ENCODE measurements around the gene TECPR2.

The TECPR2 gene

DNA sequence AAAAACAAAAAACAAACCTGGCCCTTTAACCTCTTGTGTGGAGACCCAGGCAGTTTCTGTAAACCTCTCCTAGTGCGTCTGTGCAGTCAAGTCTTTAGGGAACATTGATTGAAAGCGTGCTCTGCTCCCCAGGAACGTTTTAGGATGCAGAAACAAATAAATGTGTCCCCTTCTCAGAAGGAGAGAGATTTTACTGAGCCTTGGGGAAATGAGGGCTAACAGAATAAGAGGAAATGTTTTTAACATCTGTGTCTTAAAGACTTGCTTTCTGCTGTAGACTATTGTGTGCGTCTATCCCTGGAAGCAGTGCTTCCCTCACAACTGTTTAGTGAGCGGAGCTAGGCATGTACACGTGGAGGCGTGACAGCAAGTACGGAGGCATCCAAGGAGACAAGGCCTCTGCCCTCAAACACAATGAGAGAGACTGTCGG lies 54.3 kb downstream of the TECPR2 start:
- DNase-seq (ENCODE audit: low read depth), result no peak
- TF ChIP-seq, protein P1, sequence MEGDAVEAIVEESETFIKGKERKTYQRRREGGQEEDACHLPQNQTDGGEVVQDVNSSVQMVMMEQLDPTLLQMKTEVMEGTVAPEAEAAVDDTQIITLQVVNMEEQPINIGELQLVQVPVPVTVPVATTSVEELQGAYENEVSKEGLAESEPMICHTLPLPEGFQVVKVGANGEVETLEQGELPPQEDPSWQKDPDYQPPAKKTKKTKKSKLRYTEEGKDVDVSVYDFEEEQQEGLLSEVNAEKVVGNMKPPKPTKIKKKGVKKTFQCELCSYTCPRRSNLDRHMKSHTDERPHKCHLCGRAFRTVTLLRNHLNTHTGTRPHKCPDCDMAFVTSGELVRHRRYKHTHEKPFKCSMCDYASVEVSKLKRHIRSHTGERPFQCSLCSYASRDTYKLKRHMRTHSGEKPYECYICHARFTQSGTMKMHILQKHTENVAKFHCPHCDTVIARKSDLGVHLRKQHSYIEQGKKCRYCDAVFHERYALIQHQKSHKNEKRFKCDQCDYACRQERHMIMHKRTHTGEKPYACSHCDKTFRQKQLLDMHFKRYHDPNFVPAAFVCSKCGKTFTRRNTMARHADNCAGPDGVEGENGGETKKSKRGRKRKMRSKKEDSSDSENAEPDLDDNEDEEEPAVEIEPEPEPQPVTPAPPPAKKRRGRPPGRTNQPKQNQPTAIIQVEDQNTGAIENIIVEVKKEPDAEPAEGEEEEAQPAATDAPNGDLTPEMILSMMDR (IDR thresholded peaks at IDR 0.05; ENCODE audit: insufficient read depth, low read depth, low read length, missing control alignments), result no peak
- H3K4me3 ChIP-seq (ENCODE audit: low read length), result no peak overlapping the region

GRCh38 chr14:102417646-102418045 lies 54.9 kb downstream of the TECPR2 start:
- H3K4me3 ChIP-seq (ENCODE audit: low read length), result no peak overlapping the region
- no peak for DNase-seq (ENCODE audit: low read depth)
- TF ChIP-seq, protein P1 (IDR thresholded peaks at IDR 0.05; ENCODE audit: insufficient read depth, low read depth, low read length, missing control alignments), result no peak

DNA sequence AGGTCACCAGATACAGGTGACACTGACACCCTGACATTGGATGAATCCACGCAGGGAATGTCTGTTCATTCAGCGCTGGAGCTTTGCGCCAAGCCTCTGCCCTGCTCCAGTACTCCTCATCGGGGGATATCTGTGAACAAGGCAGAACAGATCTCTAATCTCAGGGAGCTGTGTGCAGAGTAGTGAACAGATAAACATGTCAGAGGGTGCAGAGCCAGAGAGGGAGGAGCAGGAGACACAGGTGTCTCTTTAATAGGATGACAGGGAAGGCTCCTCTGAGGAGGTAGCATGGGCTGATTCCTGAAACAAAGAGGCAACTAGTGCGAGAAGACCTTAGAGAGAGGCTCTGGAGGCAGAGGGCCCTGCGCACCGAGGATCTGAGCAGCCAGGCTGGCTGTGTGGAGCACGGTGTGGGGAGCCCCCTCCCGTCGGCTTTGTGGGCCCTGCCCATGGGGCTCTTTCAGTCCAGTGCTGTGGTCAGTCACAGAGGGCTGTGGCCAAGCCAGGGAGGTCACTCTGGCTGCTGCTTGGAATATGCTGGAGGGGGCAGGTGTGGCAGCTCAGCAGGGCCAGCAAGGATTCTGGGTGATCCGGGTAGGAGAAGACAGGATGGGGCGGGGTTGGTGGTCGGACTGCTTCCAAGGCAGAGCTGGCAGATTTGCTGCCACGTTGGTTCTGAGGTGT lies 55.6 kb downstream of the TECPR2 start:
- DNase-seq (ENCODE audit: low read depth), result no peak
- TF ChIP-seq, protein P1 (IDR thresholded peaks at IDR 0.05; ENCODE audit: insufficient read depth, low read depth, low read length, missing control alignments), result no peak
- no peak overlapping the region for H3K4me3 ChIP-seq (ENCODE audit: low read length)

DNA sequence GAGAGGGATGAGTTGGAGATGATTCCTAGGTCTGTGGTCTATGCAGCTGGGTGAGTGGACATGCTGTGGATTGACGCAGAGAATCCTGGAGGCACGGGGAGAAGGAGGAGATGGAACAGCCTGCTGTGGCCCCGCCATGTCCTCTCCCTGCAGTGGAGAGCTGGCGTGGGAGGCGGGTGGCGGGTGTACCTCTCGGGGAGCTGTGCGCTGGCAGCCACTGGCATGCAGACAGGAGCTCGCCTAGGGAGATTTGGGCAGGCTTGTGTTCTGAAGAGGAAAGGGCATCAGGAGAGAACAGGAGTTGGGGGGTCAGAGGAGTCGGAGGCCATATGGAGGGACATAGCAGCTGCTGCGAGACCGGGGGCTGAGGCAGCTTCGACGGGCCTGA lies 56.1 kb downstream of the TECPR2 start:
- H3K4me3 ChIP-seq (ENCODE audit: low read length), result no peak overlapping the region
- DNase-seq (ENCODE audit: low read depth), result no peak
- TF ChIP-seq, protein P1 (IDR thresholded peaks at IDR 0.05; ENCODE audit: insufficient read depth, low read depth, low read length, missing control alignments), result no peak

DNA sequence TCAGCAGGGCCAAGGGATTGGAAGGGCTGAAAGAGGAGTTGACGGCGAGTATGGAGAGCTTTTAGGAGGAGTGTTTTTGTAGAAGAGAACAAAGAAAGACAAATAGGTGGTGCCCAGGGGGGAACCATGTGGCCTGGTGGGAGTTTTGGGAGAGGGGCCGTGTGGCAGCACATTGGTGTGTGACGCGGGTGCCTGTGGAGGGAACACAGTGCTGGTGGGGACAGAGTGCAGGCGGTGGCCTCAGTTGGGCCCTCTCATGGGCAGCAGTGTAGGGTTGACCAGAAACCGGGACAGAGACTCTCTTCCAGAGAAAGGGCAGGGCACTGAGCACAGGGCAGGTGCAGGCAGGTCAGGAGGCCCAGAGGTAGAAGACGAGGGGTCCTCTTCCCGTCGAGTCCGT lies 56.5 kb downstream of the TECPR2 start:
- H3K4me3 ChIP-seq (ENCODE audit: low read length), result no peak overlapping the region
- no peak for DNase-seq (ENCODE audit: low read depth)
- TF ChIP-seq, protein P1 (IDR thresholded peaks at IDR 0.05; ENCODE audit: insufficient read depth, low read depth, low read length, missing control alignments), result no peak

DNA sequence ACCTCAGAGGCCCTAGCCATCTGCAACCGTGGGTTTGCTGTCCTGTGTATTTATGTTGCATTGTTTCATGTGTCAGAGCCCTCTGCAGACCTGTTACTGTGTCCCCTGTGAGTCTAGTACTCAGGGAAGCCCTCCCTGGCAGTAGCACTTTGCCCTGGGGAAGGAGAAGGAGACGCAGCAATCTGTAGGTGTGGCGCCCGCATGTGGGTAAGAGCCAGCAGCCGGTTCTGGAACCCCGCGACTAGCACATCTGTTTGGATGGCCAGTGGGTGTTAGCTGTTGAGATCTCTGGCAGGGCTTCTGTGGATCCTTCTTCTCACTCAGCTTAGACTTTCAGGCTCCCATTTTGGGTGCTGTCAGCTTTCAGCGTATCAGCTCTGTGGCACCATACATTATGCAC lies 57.0 kb downstream of the TECPR2 start:
- TF ChIP-seq, protein P1 (IDR thresholded peaks at IDR 0.05; ENCODE audit: insufficient read depth, low read depth, low read length, missing control alignments), result no peak
- no peak for DNase-seq (ENCODE audit: low read depth)
- no peak overlapping the region for H3K4me3 ChIP-seq (ENCODE audit: low read length)
